Naive thymus-derived CD8-positive, alpha-beta T cell (primary cell): ENCODE measurements around the gene SEPTIN5. TPM values are rescaled to one million over a fixed set of nuclear protein-coding genes. Genes with fewer than 3 reads are reported as not detected.
"Not testable (repeated sequence)": the region's sequence is repeated elsewhere in the genome, so short reads cannot be mapped to it uniquely, and the experiment has no call there.

Source experiments
- ATAC-seq, 2 donors: fragments of 150-1000 bp; cut with Tn5 transposase in 1 of 2; sonication (Bioruptor Pico), chemical (Tn5 transposase) in 1 of 2; 1 replicate in 1 of 2; 2 replicates in 1 of 2; pipeline ENCODE4 v1.10.0; 2021; ENCODE audit warnings: mild to moderate bottlenecking in 2 of 2, moderate library complexity in 2 of 2
- POLR2A ChIA-PET: fragments of 350-600 bp; sonication (Branson Sonifier 250); formaldehyde crosslinking; loops from one replicate; lab custom pipeline; 2021; ENCODE audit warnings: antibody characterized with exemption; lab: Charles Lee
- DNase-seq, 10 donors: peaks; one replicate each; pipeline versions ENCODE4 v3.0.0 to v3.0.0-alpha.2; 2020 to 2022
- H3K27ac Mint-ChIP-seq, 10 donors: one replicate each; pipeline ENCODE4 v1.8.0; 2020 to 2022; ENCODE audit warnings: mild to moderate bottlenecking in 10 of 10, mixed read lengths in 10 of 10, moderate library complexity in 4 of 10, inconsistent platforms in 1 of 10
- H3K27me3 Mint-ChIP-seq, 5 donors: one replicate each; pipeline ENCODE4 v1.8.0; 2021 to 2022; ENCODE audit warnings: mixed read lengths in 5 of 5
- H3K36me3 Mint-ChIP-seq, 3 donors: one replicate each; pipeline ENCODE4 v1.8.0; 2020 to 2022; ENCODE audit warnings: mixed read lengths in 3 of 3, mild to moderate bottlenecking in 2 of 3, inconsistent platforms in 1 of 3
- H3K4me1 Mint-ChIP-seq, 4 donors: one replicate each; pipeline ENCODE4 v1.8.0; 2021 to 2022; ENCODE audit warnings: mixed read lengths in 4 of 4
- H3K4me3 Mint-ChIP-seq, 10 donors: one replicate each; pipeline ENCODE4 v1.8.0; 2020 to 2022; ENCODE audit warnings: mild to moderate bottlenecking in 10 of 10, mixed read lengths in 10 of 10, moderate library complexity in 6 of 10, inconsistent platforms in 1 of 10
- H3K9me3 Mint-ChIP-seq, 9 donors: one replicate each; pipeline ENCODE4 v1.8.0; 2020 to 2022; ENCODE audit warnings: mixed read lengths in 9 of 9, mild to moderate bottlenecking in 3 of 9, inconsistent platforms in 1 of 9, moderate library complexity in 1 of 9
- polyA plus RNA-seq, 3 donors: library from polyadenylated mRNA; unstranded; fragments of 300-500 nt; fragmentation: Illumina TruSeq; gene quantifications; one replicate each; pipeline ENCODE4 v1.2.3, GENCODE V29; 2021
- total RNA-seq, 8 experiments: library from RNA in 2 of 8; stranded (reverse) in 2 of 8; gene quantifications; one replicate each; pipeline ENCODE4 v1.2.3 and lab custom pipeline; 2021 to 2026

Gene SEPTIN5
- total and polyA plus RNA-seq, 5 experiments from 2014 or later: 0.32 to 1.5 (median 0.55) TPM; not detected in 2

GRCh38 chr22:19721330-19722177, 7.3 kb downstream of the SEPTIN5 start:
- POLR2A ChIA-PET: no interaction called here
- Mint-ChIP-seq H3K36me3 (peaks cover 0 to 3% (median 0%) of the 10 kb centered on the region in 3 donors), H3K4me3 (peak overlapping the region in 4 of 10 donors; percentile 31 to 52 (median 34)), H3K27me3 (peaks cover 5 to 59% (median 28%) of the 10 kb centered on the region in 5 donors), H3K4me1 (peaks cover 11 to 32% (median 18%) of the 10 kb centered on the region in 4 donors), H3K9me3 (no peaks in the 10 kb centered on the region), H3K27ac (peak overlapping the region in 1 of 10 donors; percentile 56)
- ATAC-seq (no peak), DNase-seq (peak in 1 of 10 donors; percentile 54)

GRCh38 chr22:19722178-19722981, 8.1 kb downstream of the SEPTIN5 start:
- peak overlapping the region in 1 of 10 donors; percentile 59 for H3K4me3 Mint-ChIP-seq
- H3K27me3 Mint-ChIP-seq: peaks cover 5 to 59% (median 28%) of the 10 kb centered on the region in 5 donors
- H3K4me1 Mint-ChIP-seq: peaks cover 11 to 32% (median 18%) of the 10 kb centered on the region in 4 donors
- no peaks in the 10 kb centered on the region for H3K9me3 Mint-ChIP-seq
- POLR2A ChIA-PET: no interaction called here
- no peak overlapping the region for H3K27ac Mint-ChIP-seq
- peaks cover 0 to 3% (median 0%) of the 10 kb centered on the region in 3 donors for H3K36me3 Mint-ChIP-seq
- ATAC-seq: no peak
- DNase-seq: peak in 1 of 10 donors; percentile 55

- peaks cover 11 to 32% (median 16%) of the 10 kb centered on the region in 4 donors for H3K4me1 Mint-ChIP-seq
- H3K27me3 Mint-ChIP-seq: peaks cover 5 to 59% (median 28%) of the 10 kb centered on the region in 5 donors
- no peak overlapping the region for H3K27ac Mint-ChIP-seq
- H3K9me3 Mint-ChIP-seq: no peaks in the 10 kb centered on the region
- DNase-seq (no peak), ATAC-seq (no peak)
- peak overlapping the region in 6 of 10 donors; percentile 52 to 77 (median 60) for H3K4me3 Mint-ChIP-seq
- POLR2A ChIA-PET: no interaction called here
- peaks cover 0 to 3% (median 0%) of the 10 kb centered on the region in 3 donors for H3K36me3 Mint-ChIP-seq
These were observed 8.6 kb downstream of the SEPTIN5 start for GRCh38 chr22:19722982-19723231.

GRCh38 chr22:19723232-19723982, 9.1 kb downstream of the SEPTIN5 start, which contains the start of gene GP1BB:
Gene GP1BB (plus strand): TSS chr22:19723539. CDS start chr22:19723570, 31 bp downstream.
- POLR2A ChIA-PET: interaction anchor here (1.1 kb wide), 1 partner anchor 169 kb away, joined by 3 read pairs; no protein-coding TSS in a partner anchor
- no peak within 1 kb of the TSS for H3K27ac Mint-ChIP-seq
- peaks cover 0 to 3% (median 0%) of the 10 kb centered on the region in 3 donors for H3K36me3 Mint-ChIP-seq
- H3K27me3 Mint-ChIP-seq: peaks cover 5 to 59% (median 28%) of the 10 kb centered on the region in 5 donors
- peaks cover 11 to 32% (median 16%) of the 10 kb centered on the region in 4 donors for H3K4me1 Mint-ChIP-seq
- H3K9me3 Mint-ChIP-seq: no peaks in the 10 kb centered on the region
- peak within 1 kb of the TSS in 9 of 10 donors; percentile 25 to 80 (median 60) for H3K4me3 Mint-ChIP-seq
- DNase-seq: peak in 2 of 10 donors; percentile 26 to 31
- ATAC-seq: peak; percentile 69 to 75

- Mint-ChIP-seq H3K4me3 (peak overlapping the region in 9 of 10 donors; percentile 15 to 69 (median 58)), H3K36me3 (peaks cover 0 to 3% (median 0%) of the 10 kb centered on the region in 3 donors), H3K27me3 (peaks cover 5 to 59% (median 27%) of the 10 kb centered on the region in 5 donors), H3K27ac (no peak overlapping the region), H3K4me1 (peaks cover 11 to 30% (median 15%) of the 10 kb centered on the region in 4 donors), H3K9me3 (no peaks in the 10 kb centered on the region)
- DNase-seq (peak in 2 of 10 donors; percentile 31 to 38), ATAC-seq (peak; percentile 63 to 82)
- POLR2A ChIA-PET: interaction anchor here (1.1 kb wide), 1 partner anchor 168 kb away, joined by 3 read pairs; no protein-coding TSS in a partner anchor
These were observed 9.9 kb downstream of the SEPTIN5 start for GRCh38 chr22:19723983-19724827.

GRCh38 chr22:19724927-19725661, 10.8 kb downstream of the SEPTIN5 start:
- POLR2A ChIA-PET: no interaction called here
- no peak for DNase-seq
- peaks cover 0 to 3% (median 0%) of the 10 kb centered on the region in 3 donors for H3K36me3 Mint-ChIP-seq
- peaks cover 5 to 50% (median 22%) of the 10 kb centered on the region in 5 donors for H3K27me3 Mint-ChIP-seq
- H3K4me3 Mint-ChIP-seq: peak overlapping the region in 7 of 10 donors; percentile 15 to 69 (median 61)
- H3K4me1 Mint-ChIP-seq: peaks cover 6 to 23% (median 12%) of the 10 kb centered on the region in 4 donors
- H3K9me3 Mint-ChIP-seq: no peaks in the 10 kb centered on the region
- peak overlapping the region in 2 of 10 donors; percentile 53 to 75 for H3K27ac Mint-ChIP-seq
- ATAC-seq: no peak

GRCh38 chr22:19726064-19726788, 11.9 kb downstream of the SEPTIN5 start:
- ATAC-seq, H3K27ac Mint-ChIP-seq, POLR2A ChIA-PET, H3K4me3 Mint-ChIP-seq, H3K36me3 Mint-ChIP-seq, DNase-seq, H3K9me3 Mint-ChIP-seq: not testable (repeated sequence)
- Mint-ChIP-seq H3K4me1 (peaks cover 6 to 19% (median 11%) of the 10 kb centered on the region in 4 donors), H3K27me3 (peaks cover 5 to 39% (median 12%) of the 10 kb centered on the region in 5 donors)

- Mint-ChIP-seq H3K4me3 (peak overlapping the region in 1 of 10 donors; percentile 41), H3K27me3 (peaks cover 5 to 29% (median 11%) of the 10 kb centered on the region in 5 donors), H3K4me1 (peaks cover 6 to 17% (median 11%) of the 10 kb centered on the region in 4 donors), H3K27ac (peak overlapping the region in 1 of 10 donors; percentile 53), H3K9me3 (no peaks in the 10 kb centered on the region), H3K36me3 (no peaks in the 10 kb centered on the region)
- POLR2A ChIA-PET: no interaction called here
- no peak for ATAC-seq
- DNase-seq: no peak
These were observed 13.2 kb downstream of the SEPTIN5 start for GRCh38 chr22:19727310-19728150.

GRCh38 chr22:19728271-19728670, 14.0 kb downstream of the SEPTIN5 start:
- peaks cover 5 to 23% (median 11%) of the 10 kb centered on the region in 5 donors for H3K27me3 Mint-ChIP-seq
- POLR2A ChIA-PET: no interaction called here
- DNase-seq (no peak), ATAC-seq (no peak)
- H3K36me3 Mint-ChIP-seq: no peaks in the 10 kb centered on the region
- no peak overlapping the region for H3K27ac Mint-ChIP-seq
- no peaks in the 10 kb centered on the region for H3K9me3 Mint-ChIP-seq
- H3K4me3 Mint-ChIP-seq: no peak overlapping the region
- peaks cover 4 to 11% (median 9%) of the 10 kb centered on the region in 4 donors for H3K4me1 Mint-ChIP-seq
